Liver (tissue), 9 donors: Measurements from ENCODE around the gene SIDT2. TPM values are rescaled to one million over a fixed set of nuclear protein-coding genes. Genes with fewer than 3 reads are reported as not detected.

Source experiments
- DNase-seq: peaks from one replicate; pipeline ENCODE4 v3.0.0-alpha.2; 2017; ENCODE audit warnings: low spot score
- H3K27ac ChIP-seq, 2 donors: one replicate each; pipeline ENCODE4 v1.7.0; 2013; ENCODE audit warnings: inconsistent platforms in 2 of 2, low read length in 2 of 2, control low read depth in 1 of 2, low read depth in 1 of 2, mild to moderate bottlenecking in 1 of 2
- H3K27me3 ChIP-seq, 4 donors: one replicate each; pipeline versions ENCODE4 v1.6.1 to v1.7.0; 2013; ENCODE audit warnings: low read length in 3 of 4, inconsistent platforms in 1 of 4, mild to moderate bottlenecking in 1 of 4, moderate library complexity in 1 of 4; ENCODE audit not compliant: control insufficient read depth in 4 of 4, insufficient read depth in 4 of 4
- H3K36me3 ChIP-seq, 4 donors: one replicate each; pipeline versions ENCODE4 v1.6.1 to v1.7.0; 2013; ENCODE audit warnings: low read length in 3 of 4, mild to moderate bottlenecking in 3 of 4, low read depth in 1 of 4, moderate library complexity in 1 of 4; ENCODE audit not compliant: control insufficient read depth in 4 of 4, insufficient read depth in 3 of 4
- H3K4me1 ChIP-seq, 4 donors: one replicate each; pipeline versions ENCODE4 v1.6.1 to v1.7.0; 2013; ENCODE audit warnings: low read length in 3 of 4, mild to moderate bottlenecking in 3 of 4, moderate library complexity in 1 of 4; ENCODE audit not compliant: control insufficient read depth in 4 of 4, insufficient read depth in 4 of 4
- H3K4me3 ChIP-seq, 3 donors: one replicate each; pipeline versions ENCODE4 v1.6.1 to v1.7.0; 2013; ENCODE audit warnings: low read length in 3 of 3, control low read depth in 1 of 3, low read depth in 1 of 3, mild to moderate bottlenecking in 1 of 3
- H3K9ac ChIP-seq, 2 donors: one replicate each; pipeline ENCODE4 v1.7.0; 2013; ENCODE audit warnings: low read length in 2 of 2, mild to moderate bottlenecking in 2 of 2, moderate library complexity in 2 of 2, control low read depth in 1 of 2, low read depth in 1 of 2
- H3K9me3 ChIP-seq, 4 donors: one replicate each; pipeline versions ENCODE4 v1.6.1 to v1.7.0; 2013; ENCODE audit warnings: low read length in 3 of 4; ENCODE audit not compliant: control insufficient read depth in 4 of 4
- ATF3 ChIP-seq: IDR thresholded peaks from 2 replicates; pipeline ENCODE4 v1.6.1; 2016; ENCODE audit warnings: antibody characterized with exemption
- CTCF ChIP-seq: fragments of 150-350 bp; IDR thresholded peaks from 2 replicates; pipeline ENCODE4 v1.5.1; 2017; ENCODE audit warnings: improper control_type of control experiment, low read depth, low read length; ENCODE audit not compliant: missing input control
- EGR1 ChIP-seq, 2 donors: IDR thresholded peaks; 2 replicates each; pipeline ENCODE4 v1.6.1; 2016 to 2018; ENCODE audit warnings: antibody characterized with exemption in 2 of 2, low read depth in 2 of 2
- FOXA1 ChIP-seq: IDR thresholded peaks from 2 replicates; pipeline ENCODE4 v1.6.1; 2016; ENCODE audit warnings: antibody characterized with exemption
- FOXA2 ChIP-seq: IDR thresholded peaks from 2 replicates; pipeline ENCODE4 v1.6.1; 2016; ENCODE audit warnings: antibody characterized with exemption
- GABPA ChIP-seq, 2 donors: IDR thresholded peaks in 1 of 2; conservative IDR thresholded peaks in 1 of 2; 2 replicates each; pipeline ENCODE4 v1.6.1; 2016; ENCODE audit warnings: antibody characterized with exemption in 2 of 2, mild to moderate bottlenecking in 1 of 2, moderate library complexity in 1 of 2
- HNF4A ChIP-seq, 2 donors: conservative IDR thresholded peaks; 2 replicates each; pipeline ENCODE4 v1.6.1; 2016; ENCODE audit warnings: antibody characterized with exemption in 2 of 2, mild to moderate bottlenecking in 2 of 2
- HNF4G ChIP-seq: IDR thresholded peaks from 2 replicates; pipeline ENCODE4 v1.6.1; 2016; ENCODE audit warnings: antibody characterized with exemption
- MAX ChIP-seq: IDR thresholded peaks from 2 replicates; pipeline ENCODE4 v1.6.1; 2016; ENCODE audit warnings: antibody characterized with exemption
- NR2F2 ChIP-seq: IDR thresholded peaks from 2 replicates; pipeline ENCODE4 v1.6.1; 2016; ENCODE audit warnings: antibody characterized with exemption
- RAD21 ChIP-seq, 2 donors: IDR thresholded peaks; 2 replicates each; pipeline ENCODE4 v1.6.1; 2016; ENCODE audit warnings: antibody characterized with exemption in 2 of 2, mild to moderate bottlenecking in 2 of 2
- REST ChIP-seq: IDR thresholded peaks from 2 replicates; pipeline ENCODE4 v1.6.1; 2016; ENCODE audit warnings: antibody characterized with exemption, mild to moderate bottlenecking
- RXRA ChIP-seq, 2 donors: IDR thresholded peaks; 2 replicates each; pipeline ENCODE4 v1.6.1; 2017 to 2018; ENCODE audit warnings: antibody characterized with exemption in 2 of 2, mild to moderate bottlenecking in 1 of 2
- SP1 ChIP-seq: IDR thresholded peaks from 2 replicates; pipeline ENCODE4 v1.6.1; 2018; ENCODE audit warnings: antibody characterized with exemption, mild to moderate bottlenecking
- TAF1 ChIP-seq: conservative IDR thresholded peaks from 2 replicates; pipeline ENCODE4 v1.6.1; 2016; ENCODE audit warnings: antibody characterized with exemption, mild to moderate bottlenecking
- YY1 ChIP-seq: IDR thresholded peaks from 2 replicates; pipeline ENCODE4 v1.6.1; 2016; ENCODE audit warnings: antibody characterized with exemption, mild to moderate bottlenecking
- ZBTB33 ChIP-seq: IDR thresholded peaks from 2 replicates; pipeline ENCODE4 v1.6.1; 2016; ENCODE audit warnings: antibody characterized with exemption
- WGBS: extraction: QIAGEN DNeasy Blood & Tissue Kit; methylation state at CpG from one replicate; pipeline ENCODE4 v1.1.7; 2013; 5-methylcytosine and 5-hydroxymethylcytosine counted together
- polyA plus RNA-seq, 2 donors: library from polyadenylated mRNA; stranded (reverse) in 1 of 2; unstranded in 1 of 2; fragments of 200-250 nt in 1 of 2; fragments of >200 nt in 1 of 2; fragmentation: Nextera tagmentation in 1 of 2; extraction: Ambion mirVana in 1 of 2; gene quantifications; one replicate each; pipeline versions ENCODE4 v1.2.1 to v1.2.3, GENCODE V29; 2013 to 2015
- total RNA-seq, 2 donors: library from RNA; depleted of rRNA; stranded (reverse); fragments of >200 nt; gene quantifications; one replicate each; pipeline ENCODE4 v1.2.3, GENCODE V29; 2014
- donor health status: healthy.
- donor health status: healthy.
- donor health status: healthy.
- donor health status: healthy.
- donor health status: healthy.

The SIDT2 gene
- total and polyA plus RNA-seq, 4 donors: 11.2 to 42.9 (median 22.4) TPM

GRCh38 chr11:117152066-117152465, 26.5 kb upstream of the SIDT2 start:
- TF ChIP-seq GABPA (IDR thresholded peaks at IDR 0.05 in 1 of 2, conservative IDR thresholded peaks at IDR 0.05 in 1 of 2): no peak
- no peak for TF ChIP-seq REST
- no peak for TF ChIP-seq SP1
- no peak for TF ChIP-seq EGR1 (IDR thresholded peaks at IDR 0.05; ENCODE audit: low read depth in 2 of 2)
- TF ChIP-seq ATF3: no peak
- no peak for TF ChIP-seq FOXA2
- TF ChIP-seq TAF1: no peak
- TF ChIP-seq NR2F2: no peak
- TF ChIP-seq FOXA1: no peak
- no peak for TF ChIP-seq ZBTB33
- no peak for TF ChIP-seq YY1
- TF ChIP-seq MAX: no peak
- TF ChIP-seq HNF4G: no peak
- TF ChIP-seq RXRA (IDR thresholded peaks at IDR 0.05): no peak

GRCh38 chr11:117154468-117154867, 24.1 kb upstream of the SIDT2 start:
- DNase-seq: no peak
- no peaks in the 10 kb centered on the region for H3K4me1 ChIP-seq
- no peak overlapping the region for H3K4me3 ChIP-seq
- 96% methylated on average over 5 of the region's 5 CpGs for WGBS
- H3K36me3 ChIP-seq: peaks cover 2 to 8% (median 4%) of the 10 kb centered on the region in 4 donors
- no peaks in the 10 kb centered on the region for H3K27me3 ChIP-seq
- no peaks in the 10 kb centered on the region for H3K9me3 ChIP-seq
- no peak overlapping the region for H3K9ac ChIP-seq
- H3K27ac ChIP-seq: no peak overlapping the region
- TF ChIP-seq HNF4A (conservative IDR thresholded peaks at IDR 0.05): no peak
- no peak for TF ChIP-seq GABPA (IDR thresholded peaks at IDR 0.05 in 1 of 2, conservative IDR thresholded peaks at IDR 0.05 in 1 of 2)
- TF ChIP-seq EGR1 (IDR thresholded peaks at IDR 0.05; ENCODE audit: low read depth in 2 of 2): no peak
- no peak for TF ChIP-seq SP1
- TF ChIP-seq YY1: no peak
- no peak for TF ChIP-seq NR2F2
- TF ChIP-seq TAF1: no peak
- TF ChIP-seq ATF3: no peak
- TF ChIP-seq RAD21 (IDR thresholded peaks at IDR 0.05): no peak
- no peak for TF ChIP-seq REST
- no peak for TF ChIP-seq RXRA (IDR thresholded peaks at IDR 0.05)
- no peak for TF ChIP-seq CTCF
- no peak for TF ChIP-seq FOXA1
- TF ChIP-seq ZBTB33: no peak
- TF ChIP-seq FOXA2: no peak

More at GRCh38 chr11:117152066-117152465, 26.5 kb upstream of the SIDT2 start:
- no peaks in the 10 kb centered on the region for H3K27me3 ChIP-seq
- H3K4me3 ChIP-seq: no peak overlapping the region
- no peak overlapping the region for H3K9ac ChIP-seq
- WGBS: 68% methylated on average over 2 of the region's 2 CpGs
- no peaks in the 10 kb centered on the region for H3K9me3 ChIP-seq
- H3K36me3 ChIP-seq: peaks cover 2 to 7% (median 4%) of the 10 kb centered on the region in 4 donors
- no peak overlapping the region for H3K27ac ChIP-seq
- DNase-seq: no peak
- H3K4me1 ChIP-seq: peaks cover 0 to 3% (median under 1%) of the 10 kb centered on the region in 4 donors
